GM12878 (cell line): ENCODE results near the gene CCDC137. TPM values are rescaled to one million over a fixed set of nuclear protein-coding genes. Genes with fewer than 3 reads are reported as not detected.
A peak's percentile ranks its signal among the peaks of the same experiment; 100 is the strongest.

Source experiments
- ATAC-seq: fragments of 200-7000 bp; cut with Tn5 transposase; 3 replicates; pipeline ENCODE4 v1.9.1; 2020; ENCODE audit warnings: mild to moderate bottlenecking, moderate library complexity
- Bru-seq: library from RNA; stranded (reverse); fragments of 400-500 nt; gene quantifications from one replicate; lab custom pipeline; 2021; lab: Mats Ljungman, UMichigan
- BruChase-seq, 2 experiments: library from RNA; stranded (reverse); fragments of 400-500 nt; gene quantifications; one replicate each; lab custom pipeline; 2021; lab: Mats Ljungman, UMichigan
- BruUV-seq: library from RNA; stranded (reverse); fragments of 400-500 nt; replicated peaks from 2 replicates; lab custom pipeline; 2021; lab: Mats Ljungman, UMichigan
- CTCF ChIA-PET: fragments of 300-600 bp; sonication (Branson Sonifier 250); formaldehyde crosslinking; extraction: SDS; loops from one replicate; lab custom pipeline; 2021; ENCODE audit warnings: inconsistent platforms; lab: Yijun Ruan, JAX
- POLR2A ChIA-PET: fragments of 350-600 bp; formaldehyde crosslinking; extraction: SDS; loops from one replicate; lab custom pipeline; 2021; ENCODE audit warnings: inconsistent platforms; lab: Charles Lee
- RAD21 ChIA-PET: fragments of 300-600 bp; sonication (Branson Sonifier 250); formaldehyde crosslinking; loops from one replicate; lab custom pipeline; 2023; ENCODE audit warnings: antibody characterized with exemption; ENCODE audit not compliant: unreplicated experiment; lab: Charles Lee
- SMC1A ChIA-PET: fragments of 300-600 bp; sonication (Branson Sonifier 250); formaldehyde crosslinking; loops from one replicate; lab custom pipeline; 2023; ENCODE audit not compliant: unreplicated experiment, uncharacterized antibody; lab: Charles Lee
- DNase-seq: peaks from one replicate; pipeline ENCODE4 v3.0.0-alpha.2; 2011; ENCODE audit warnings: low read depth, low spot score
- FAIRE-seq: peaks from 3 replicates; lab custom pipeline; 2011; peaks lifted over from hg19 to GRCh38; lab: Jason Lieb, UNC
- H2AFZ ChIP-seq: 2 replicates; pipeline ENCODE4 v1.6.0; 2011; ENCODE audit warnings: low read depth, low read length, control low read depth; ENCODE audit not compliant: control insufficient read depth
- H3K27ac ChIP-seq: 2 replicates; pipeline ENCODE4 v1.5.1; 2011; ENCODE audit warnings: control low read depth; ENCODE audit not compliant: control insufficient read depth, insufficient read depth
- H3K27me3 ChIP-seq, 2 experiments: replicated peaks in 1 of 2; 2 replicates each; pipeline versions ENCODE4 v1.6.0 to v1.6.1; 2011; ENCODE audit warnings: low read length in 1 of 2; ENCODE audit not compliant: control insufficient read depth in 2 of 2, insufficient read depth in 2 of 2
- H3K36me3 ChIP-seq, 2 experiments: 2 replicates each; pipeline ENCODE4 v1.5.1; 2011; ENCODE audit warnings: low read length in 1 of 2; ENCODE audit not compliant: control insufficient read depth in 2 of 2, insufficient read depth in 2 of 2
- H3K4me1 ChIP-seq: 2 replicates; pipeline ENCODE4 v1.6.1; 2011; ENCODE audit warnings: mild to moderate bottlenecking, low read length, moderate library complexity, mixed read lengths; ENCODE audit not compliant: control insufficient read depth, insufficient read depth
- H3K4me2 ChIP-seq: 2 replicates; pipeline ENCODE4 v1.6.0; 2011; ENCODE audit warnings: control low read depth; ENCODE audit not compliant: control insufficient read depth, insufficient read depth
- H3K4me3 ChIP-seq: fragments of 200-600 bp; sonication (generic); 2 replicates; pipeline ENCODE4 v1.5.1; 2016
- H3K79me2 ChIP-seq: 2 replicates; pipeline ENCODE4 v1.6.0; 2011; ENCODE audit warnings: low read length; ENCODE audit not compliant: control insufficient read depth, insufficient read depth
- H3K9ac ChIP-seq: 2 replicates; pipeline ENCODE4 v1.8.0; 2011; ENCODE audit warnings: low read length, control low read depth, mixed read lengths; ENCODE audit not compliant: control insufficient read depth, insufficient read depth
- H3K9me3 ChIP-seq: replicated peaks from 3 replicates; pipeline ENCODE4 v1.5.1; 2011; ENCODE audit warnings: mild to moderate bottlenecking, low read length; ENCODE audit not compliant: control insufficient read depth, insufficient read depth
- H4K20me1 ChIP-seq: 2 replicates; pipeline ENCODE4 v1.6.0; 2011; ENCODE audit not compliant: control insufficient read depth, insufficient read depth
- CBX5 ChIP-seq: sonication (generic); IDR thresholded peaks from 2 replicates; pipeline ENCODE4 v1.6.1; 2016; ENCODE audit warnings: low read depth, moderate library complexity, mild to moderate bottlenecking, inconsistent platforms
- FOXM1 ChIP-seq: IDR thresholded peaks from 2 replicates; pipeline ENCODE4 v1.6.1; 2012; ENCODE audit warnings: low read depth, mild to moderate bottlenecking, inconsistent platforms, low read length, moderate library complexity
- HDAC2 ChIP-seq: fragments of 200-600 bp; sonication (generic); IDR thresholded peaks from 2 replicates; pipeline ENCODE4 v1.6.1; 2017
- HDAC6 ChIP-seq: fragments of 200-600 bp; sonication (generic); IDR thresholded peaks from one replicate; pipeline ENCODE4 v1.8.0; 2017; ENCODE audit warnings: antibody characterized with exemption; ENCODE audit not compliant: unreplicated experiment
- IKZF2 ChIP-seq, 2 experiments: fragments of 450-650 bp; IDR thresholded peaks; 2 replicates each; pipeline ENCODE4 v1.6.1; 2017; ENCODE audit warnings: mild to moderate bottlenecking in 2 of 2, moderate library complexity in 2 of 2
- IRF3 ChIP-seq: fragments of 450-650 bp; IDR thresholded peaks from 2 replicates; pipeline ENCODE4 v1.6.1; 2014; ENCODE audit warnings: mild to moderate bottlenecking
- NRF1 ChIP-seq: conservative IDR thresholded peaks from 2 replicates; pipeline ENCODE4 v1.6.1; 2011; ENCODE audit warnings: mild to moderate bottlenecking, low read depth, low read length, improper control_type of control experiment
- PML ChIP-seq: IDR thresholded peaks from 2 replicates; pipeline ENCODE4 v1.6.1; 2012; ENCODE audit warnings: low read length, inconsistent platforms
- POU2F2 ChIP-seq: IDR thresholded peaks from 3 replicates; pipeline ENCODE4 v1.6.1; 2011; ENCODE audit warnings: low read depth, mild to moderate bottlenecking, low read length, borderline replicate concordance
- RAD21 ChIP-seq: IDR thresholded peaks from 2 replicates; pipeline ENCODE4 v1.6.1; 2011; ENCODE audit warnings: mild to moderate bottlenecking, low read depth, low read length, moderate library complexity; ENCODE audit not compliant: insufficient read depth
- RAD51 ChIP-seq: fragments of 450-650 bp; IDR thresholded peaks from 2 replicates; pipeline ENCODE4 v1.6.1; 2016; ENCODE audit warnings: moderate library complexity, mild to moderate bottlenecking, inconsistent platforms
- YY1 ChIP-seq: IDR thresholded peaks from 2 replicates; pipeline ENCODE4 v1.6.1; 2011; ENCODE audit warnings: low read depth, mild to moderate bottlenecking, low read length
- ZNF24 ChIP-seq: fragments of 450-650 bp; IDR thresholded peaks from 2 replicates; pipeline ENCODE4 v1.6.1; 2017; ENCODE audit warnings: antibody characterized with exemption, mild to moderate bottlenecking
- ZSCAN29 ChIP-seq: fragments of 450-650 bp; IDR thresholded peaks from 2 replicates; pipeline ENCODE4 v1.6.1; 2017; ENCODE audit warnings: mild to moderate bottlenecking, moderate library complexity
- WGBS: methylation state at CpG from one replicate; pipeline ENCODE4 v1.1.6; 2016; ENCODE audit warnings: low lambda C conversion rate; ENCODE audit not compliant: insufficient replicate concordance, insufficient coverage; ENCODE audit errors: missing lambda C conversion rate; 5-methylcytosine and 5-hydroxymethylcytosine counted together
- in situ Hi-C: fragments of 300-500 bp; cut with MboI; formaldehyde crosslinking; loops from 9 replicates; pipeline ENCODE4 v1.14.3; 2018; ENCODE audit warnings: mixed read lengths
- intact Hi-C: fragments of 100-400 bp; cut with micrococcal nuclease; formaldehyde crosslinking; loops from one replicate; pipeline ENCODE4 v1.14.2; 2022; ENCODE audit not compliant: unreplicated experiment
- long read RNA-seq, 2 experiments: library from polyadenylated mRNA; unstranded; transcript quantifications; one replicate each; pipeline ENCODE4 v2.0.0, GENCODE V29; 2019 to 2020
- polyA minus RNA-seq, 3 experiments: library from RNA; depleted of rRNA, polyadenylated mRNA; stranded (reverse); fragments of >200 nt; gene quantifications; 2 replicates each; pipeline ENCODE4 v1.2.3, GENCODE V29; 2011
- polyA plus RNA-seq, 11 experiments: library from polyadenylated mRNA; depleted of rRNA in 4 of 11; unstranded in 6 of 11; stranded (reverse) in 5 of 11; fragments of >200 nt; fragmentation: Nextera tagmentation in 4 of 11; fragmentation: Illumina TruSeq in 1 of 11; extraction: Ambion mirVana in 4 of 11; extraction: Trizol in 1 of 11; gene quantifications; 1 replicate in 1 of 11; 2 replicates in 10 of 11; pipeline versions ENCODE4 v1.2.1 to v1.2.3, GENCODE V29; 2011 to 2016; ENCODE audit warnings: inconsistent platforms in 2 of 11, missing spikeins in 2 of 11, low read depth in 1 of 11
- total RNA-seq, 4 experiments: library from RNA; depleted of rRNA in 3 of 4; stranded (reverse); fragments of >200 nt in 3 of 4; fragmentation: Illumina TruSeq in 1 of 4; extraction: Trizol in 1 of 4; gene quantifications; 2 replicates each; pipeline versions ENCODE4 v1.2.1 to v1.2.3, GENCODE V29; 2013 to 2021
- TF ChIP-seq, protein P1 (sequence below): fragments of 450-650 bp; IDR thresholded peaks from 2 replicates; pipeline ENCODE4 v1.6.1; 2017; ENCODE audit warnings: antibody characterized with exemption, mild to moderate bottlenecking, moderate library complexity

Gene CCDC137
- total RNA-seq (2013; cell fraction: nucleolus; rRNA removed) = 8.0 and 8.8 TPM in 2 replicates
- total RNA-seq (2014; rRNA removed) (21.9 and 23.3 TPM in 2 replicates), total RNA-seq (2014; rRNA removed; fragmentation: Illumina TruSeq; extraction: Trizol) (18.3 and 19.6 TPM in 2 replicates), total RNA-seq (2021) (32.0 and 35.1 TPM in 2 replicates), polyA plus RNA-seq (2011; rRNA removed) (7.7 and 13.7 TPM in 2 replicates), polyA plus RNA-seq (2014; fragmentation: Illumina TruSeq; extraction: Trizol) (20.9 and 32.6 TPM in 2 replicates), polyA plus RNA-seq (2014; fragmentation: Nextera tagmentation; extraction: Ambion mirVana) (1 to 10 TPM; 2.2 to 5.1 TPM), polyA plus RNA-seq (2014; rRNA removed) (33.8 and 39.3 TPM in 2 replicates), polyA plus RNA-seq (2016; fragmentation: Nextera tagmentation; extraction: Ambion mirVana) (10 to 100 TPM; 44.6 to 45.4 TPM), polyA minus RNA-seq (2011; rRNA and poly(A)+ RNA removed) (3.0 and 4.8 TPM in 2 replicates), Bru-seq, nascent RNA (percentile 80 among the genes with signal in this experiment), BruChase-seq, experiment 1, labeled RNA remaining after a 6-hour chase (percentile 76 among the genes with signal in this experiment), BruChase-seq, experiment 2, labeled RNA remaining after a 2-hour chase (percentile 80 among the genes with signal in this experiment)
- 5.7 TPM for polyA plus RNA-seq (2011; ENCODE audit: low read depth)
- polyA plus RNA-seq (2011; cell fraction: cytosol; rRNA removed) = 12.6 and 24.0 TPM in 2 replicates
- 26.3 and 30.0 TPM in 2 replicates for polyA plus RNA-seq (2011; cell fraction: nucleus; rRNA removed)
- 16.2 and 24.2 TPM in 2 replicates for polyA plus RNA-seq (2012)
- polyA minus RNA-seq (2011; cell fraction: cytosol; rRNA and poly(A)+ RNA removed) = 5.2 and 6.8 TPM in 2 replicates
- 3.4 and 11.5 TPM in 2 replicates for polyA minus RNA-seq (2011; cell fraction: nucleus; rRNA and poly(A)+ RNA removed)
- long read RNA-seq, experiment 1, transcript CCDC137-201 (6 exons, 2,468 nt) = major isoform, 24 of 34 reads
- long read RNA-seq, experiment 1, partial matches to known transcripts = 1 of 34 reads
- long read RNA-seq, experiment 1, other reads (novel, unspliced or antisense) = 8 of 34 reads
- long read RNA-seq, experiment 2, transcript CCDC137-201 (6 exons, 2,468 nt) = major isoform, 19 of 27 reads
- long read RNA-seq, experiment 2, partial matches to known transcripts = 5 of 27 reads
- long read RNA-seq, experiment 2, other reads (novel, unspliced or antisense) = 2 of 27 reads

- H2AFZ ChIP-seq = peak within 1 kb of the TSS; percentile 78
- peak within 1 kb of the TSS; percentile 98 for H3K4me2 ChIP-seq
- ATAC-seq (peak; percentile 98), DNase-seq (peak; percentile 76), FAIRE-seq (peak; percentile 98)
- SMC1A ChIA-PET = no interaction called here
- H3K4me3 ChIP-seq = peak within 1 kb of the TSS; percentile 98
- H3K4me1 ChIP-seq = peaks cover 15% of the 10 kb centered on the region
- peak within 1 kb of the TSS; percentile 97 for H3K27ac ChIP-seq
- WGBS = 1% methylated on average over 94 of the region's 96 CpGs
- RAD21 ChIA-PET = interaction anchor here (0.9 kb wide), 1 partner anchor 17 kb away, joined by 6 read pairs; the partner anchor contains the start of genes ARL16 and HGS
- no peaks in the 10 kb centered on the region for H3K9me3 ChIP-seq
- H3K9ac ChIP-seq = peak within 1 kb of the TSS; percentile 99
- POLR2A ChIA-PET = interaction anchor here (0.5 to 1.4 kb wide), 7 partner anchors 17 to 190 kb away, joined by 3 to 6 read pairs (median 4); partner anchors contain the start of genes ARL16, HGS, MCRIP1 and MRPL12
- H3K79me2 ChIP-seq = peaks cover 33% of the 10 kb centered on the region
- CTCF ChIA-PET = interaction anchor here (1.2 kb wide), 1 partner anchor 35 kb away, joined by 3 read pairs; no protein-coding TSS in a partner anchor
- BruUV-seq = no TSS peak
- peaks cover 6 to 11% of the 10 kb centered on the region in 2 experiments for H3K36me3 ChIP-seq
- no peaks in the 10 kb centered on the region for H3K27me3 ChIP-seq
- H4K20me1 ChIP-seq = no peaks in the 10 kb centered on the region
- intact Hi-C loops (loop anchor here (2.0 kb wide), 1 partner anchor 30 kb away; the partner anchor contains the start of genes NPLOC4 and TSPAN10), in situ Hi-C loops (no loop called here)
- TF ChIP-seq NRF1 (no peak), CBX5 (no peak), RAD51 (no peak), POU2F2 (peak; percentile 89), PML (peak; percentile 37; the same call in 1 of the 2 replicates), FOXM1 (no peak), IRF3 (peak; percentile 85), RAD21 (no peak), HDAC2 (no peak), ZNF24 (no peak), YY1 (peak; percentile 94), IKZF2 (IDR thresholded peaks at IDR 0.05) (peak in 1 of 2 experiments; percentile 5; a peak in 1 of 4 replicates), ZSCAN29 (no peak), HDAC6 (no peak)
- TF ChIP-seq, protein P1, sequence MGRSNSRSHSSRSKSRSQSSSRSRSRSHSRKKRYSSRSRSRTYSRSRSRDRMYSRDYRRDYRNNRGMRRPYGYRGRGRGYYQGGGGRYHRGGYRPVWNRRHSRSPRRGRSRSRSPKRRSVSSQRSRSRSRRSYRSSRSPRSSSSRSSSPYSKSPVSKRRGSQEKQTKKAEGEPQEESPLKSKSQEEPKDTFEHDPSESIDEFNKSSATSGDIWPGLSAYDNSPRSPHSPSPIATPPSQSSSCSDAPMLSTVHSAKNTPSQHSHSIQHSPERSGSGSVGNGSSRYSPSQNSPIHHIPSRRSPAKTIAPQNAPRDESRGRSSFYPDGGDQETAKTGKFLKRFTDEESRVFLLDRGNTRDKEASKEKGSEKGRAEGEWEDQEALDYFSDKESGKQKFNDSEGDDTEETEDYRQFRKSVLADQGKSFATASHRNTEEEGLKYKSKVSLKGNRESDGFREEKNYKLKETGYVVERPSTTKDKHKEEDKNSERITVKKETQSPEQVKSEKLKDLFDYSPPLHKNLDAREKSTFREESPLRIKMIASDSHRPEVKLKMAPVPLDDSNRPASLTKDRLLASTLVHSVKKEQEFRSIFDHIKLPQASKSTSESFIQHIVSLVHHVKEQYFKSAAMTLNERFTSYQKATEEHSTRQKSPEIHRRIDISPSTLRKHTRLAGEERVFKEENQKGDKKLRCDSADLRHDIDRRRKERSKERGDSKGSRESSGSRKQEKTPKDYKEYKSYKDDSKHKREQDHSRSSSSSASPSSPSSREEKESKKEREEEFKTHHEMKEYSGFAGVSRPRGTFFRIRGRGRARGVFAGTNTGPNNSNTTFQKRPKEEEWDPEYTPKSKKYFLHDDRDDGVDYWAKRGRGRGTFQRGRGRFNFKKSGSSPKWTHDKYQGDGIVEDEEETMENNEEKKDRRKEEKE = no peak
These were observed at the start of gene CCDC137, which contains the start of gene OXLD1 for GRCh38 chr17:81666342-81667191. TSS of gene CCDC137 (plus strand) at chr17:81666737. CDS start at chr17:81666767, 30 bp downstream. TSS of gene OXLD1 (minus strand) at chr17:81666605. CDS start at chr17:81666577, 28 bp downstream.
